Mesenchymal stem cell (in vitro differentiated cells and primary cell): ENCODE measurements around the gene THTPA.

Source experiments
- DNase-seq: peaks from one replicate; pipeline ENCODE4 v3.0.0-alpha.2; 2013
- H2AFZ ChIP-seq: one replicate; pipeline ENCODE4 v1.6.1; 2013; ENCODE audit warnings: low read depth, mild to moderate bottlenecking, control low read depth, inconsistent platforms, low read length, moderate library complexity
- H2AK5ac ChIP-seq: 2 replicates; pipeline ENCODE4 v1.6.1; 2013; ENCODE audit warnings: low read length, moderate library complexity, mild to moderate bottlenecking, inconsistent platforms; ENCODE audit not compliant: severe bottlenecking
- H2BK120ac ChIP-seq: one replicate; pipeline ENCODE4 v1.6.1; 2013; ENCODE audit warnings: low read depth, mild to moderate bottlenecking, inconsistent platforms, low read length, moderate library complexity
- H2BK12ac ChIP-seq, 2 experiments: one replicate each; pipeline ENCODE4 v1.6.1; 2013; ENCODE audit warnings: inconsistent platforms in 2 of 2, low read length in 2 of 2, mild to moderate bottlenecking in 2 of 2, moderate library complexity in 2 of 2, control low read depth in 1 of 2
- H2BK15ac ChIP-seq: one replicate; pipeline ENCODE4 v1.6.1; 2013; ENCODE audit warnings: mild to moderate bottlenecking, low read depth, inconsistent platforms; ENCODE audit not compliant: poor library complexity, severe bottlenecking
- H2BK5ac ChIP-seq: 2 replicates; pipeline ENCODE4 v1.6.1; 2013; ENCODE audit warnings: low read depth, mild to moderate bottlenecking, low read length, control low read depth, inconsistent platforms; ENCODE audit not compliant: poor library complexity, severe bottlenecking
- H3K14ac ChIP-seq, 2 experiments: one replicate each; pipeline ENCODE4 v1.6.1; 2013; ENCODE audit warnings: inconsistent platforms in 2 of 2, low read length in 2 of 2, control low read depth in 1 of 2, mild to moderate bottlenecking in 1 of 2, moderate library complexity in 1 of 2
- H3K18ac ChIP-seq, 2 experiments: one replicate each; pipeline ENCODE4 v1.6.1; 2013; ENCODE audit warnings: inconsistent platforms in 2 of 2, low read length in 2 of 2, control low read depth in 1 of 2, low read depth in 1 of 2, mild to moderate bottlenecking in 1 of 2
- H3K23ac ChIP-seq, 2 experiments: one replicate each; pipeline ENCODE4 v1.6.1; 2013; ENCODE audit warnings: inconsistent platforms in 2 of 2, low read length in 2 of 2, mild to moderate bottlenecking in 2 of 2, moderate library complexity in 2 of 2, control low read depth in 1 of 2
- H3K27ac ChIP-seq: 2 replicates; pipeline ENCODE4 v1.5.1; 2013; ENCODE audit warnings: mild to moderate bottlenecking, moderate library complexity, low read length, control low read depth, inconsistent platforms; ENCODE audit not compliant: poor library complexity, severe bottlenecking
- H3K27me3 ChIP-seq, 2 experiments: 2 replicates each; pipeline versions ENCODE4 v1.6.1 to v1.7.0; 2013; ENCODE audit warnings: low read length in 2 of 2, mild to moderate bottlenecking in 2 of 2, moderate library complexity in 2 of 2, control low read depth in 1 of 2, inconsistent platforms in 1 of 2; ENCODE audit not compliant: control insufficient read depth in 1 of 2, insufficient read depth in 1 of 2
- H3K36me3 ChIP-seq, 2 experiments: 2 replicates each; pipeline versions ENCODE4 v1.6.1 to v1.7.0; 2013; ENCODE audit warnings: low read length in 2 of 2, control low read depth in 1 of 2, inconsistent platforms in 1 of 2, low read depth in 1 of 2, mild to moderate bottlenecking in 1 of 2; ENCODE audit not compliant: insufficient read depth in 2 of 2, control insufficient read depth in 1 of 2
- H3K4ac ChIP-seq, 2 experiments: one replicate each; pipeline ENCODE4 v1.6.1; 2013; ENCODE audit warnings: inconsistent platforms in 2 of 2, low read length in 2 of 2, mild to moderate bottlenecking in 2 of 2, moderate library complexity in 2 of 2, control low read depth in 1 of 2, low read depth in 1 of 2
- H3K4me1 ChIP-seq: 2 replicates; pipeline ENCODE4 v1.6.1; 2013; ENCODE audit warnings: low read depth, low read length, control low read depth; ENCODE audit not compliant: control insufficient read depth, insufficient read depth
- H3K4me2 ChIP-seq: 2 replicates; pipeline ENCODE4 v1.6.1; 2013; ENCODE audit warnings: low read length, mild to moderate bottlenecking, inconsistent platforms; ENCODE audit not compliant: poor library complexity, severe bottlenecking
- H3K4me3 ChIP-seq, 2 experiments: 2 replicates each; pipeline versions ENCODE4 v1.5.1 to v1.7.0; 2013; ENCODE audit warnings: low read length in 2 of 2, mild to moderate bottlenecking in 2 of 2, control low read depth in 1 of 2, low read depth in 1 of 2; ENCODE audit not compliant: insufficient read depth in 1 of 2
- H3K79me1 ChIP-seq: replicated peaks from 2 replicates; pipeline ENCODE4 v1.6.1; 2013; ENCODE audit warnings: mild to moderate bottlenecking, control low read depth, low read length, inconsistent platforms; ENCODE audit not compliant: poor library complexity, severe bottlenecking
- H3K9ac ChIP-seq: 2 replicates; pipeline ENCODE4 v1.7.0; 2013; ENCODE audit warnings: mild to moderate bottlenecking, low read length, moderate library complexity
- H3K9me3 ChIP-seq: 2 replicates; pipeline ENCODE4 v1.7.0; 2013; ENCODE audit warnings: mild to moderate bottlenecking, low read length; ENCODE audit not compliant: control insufficient read depth
- H4K8ac ChIP-seq: one replicate; pipeline ENCODE4 v1.6.1; 2013; ENCODE audit warnings: inconsistent platforms, mild to moderate bottlenecking, low read length, moderate library complexity
- H4K91ac ChIP-seq: one replicate; pipeline ENCODE4 v1.6.1; 2013; ENCODE audit warnings: mild to moderate bottlenecking, low read length, inconsistent platforms
- WGBS: methylation state at CpG from one replicate; pipeline ENCODE4 v1.1.7; 2013; ENCODE audit warnings: mixed read lengths; 5-methylcytosine and 5-hydroxymethylcytosine counted together

THTPA gene

DNA sequence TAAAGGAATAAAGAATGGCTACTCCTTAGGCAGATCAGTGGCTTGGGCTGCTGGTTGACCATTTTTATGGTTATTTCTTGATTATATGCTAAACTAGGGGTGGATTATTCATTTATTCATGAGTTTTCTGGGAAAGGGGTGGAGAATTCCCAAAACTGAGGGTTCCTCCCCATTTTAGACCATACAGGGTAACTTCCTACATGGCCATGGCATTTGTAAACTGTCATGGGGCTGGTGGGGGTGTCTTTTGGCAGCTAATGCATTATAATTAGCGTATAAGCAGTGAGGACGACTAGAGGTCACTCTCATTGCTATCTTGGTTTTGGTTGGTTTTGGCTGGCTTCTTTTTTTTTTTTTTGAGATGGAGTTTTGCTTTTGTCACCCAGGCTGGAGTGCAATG lies 48.1 kb downstream of the THTPA start:
- H3K9me3 ChIP-seq = peaks cover 3% of the 10 kb centered on the region

DNA sequence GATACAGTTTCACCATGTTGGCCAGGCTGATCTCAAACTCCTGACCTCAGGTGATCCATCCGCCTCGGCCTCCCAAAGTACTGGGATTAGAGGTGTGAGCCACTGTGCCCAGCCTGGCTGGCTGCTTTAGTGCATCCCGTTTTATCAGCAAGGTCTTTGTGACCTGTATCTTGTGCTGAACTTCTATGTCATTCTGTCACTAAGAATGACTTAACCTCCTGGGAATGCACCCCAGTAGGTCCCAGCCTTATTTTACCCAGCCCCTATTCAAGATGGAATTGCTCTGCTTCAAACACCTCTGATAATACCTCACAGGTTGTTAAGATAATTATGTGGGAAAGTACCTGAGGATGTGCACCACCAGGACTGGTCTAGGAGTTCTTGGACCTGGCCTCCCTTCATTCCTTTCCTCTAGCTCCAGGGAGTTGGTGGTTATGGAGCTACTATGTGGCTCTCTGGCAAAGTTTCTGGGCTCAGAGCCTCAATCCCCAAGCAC lies 48.7 kb downstream of the THTPA start:
- no peak overlapping the region for H3K27ac ChIP-seq
- H2BK120ac ChIP-seq = no peak overlapping the region
- H2BK5ac ChIP-seq = no peak overlapping the region
- no peak overlapping the region for H3K23ac ChIP-seq
- H2BK12ac ChIP-seq = no peak overlapping the region
- no peaks in the 10 kb centered on the region for H3K36me3 ChIP-seq
- no peaks in the 10 kb centered on the region for H3K79me1 ChIP-seq
- no peak overlapping the region for H2AFZ ChIP-seq
- no peak overlapping the region for H3K4me2 ChIP-seq
- no peak overlapping the region for H4K8ac ChIP-seq
- no peak overlapping the region for H3K4ac ChIP-seq
- H3K14ac ChIP-seq = no peak overlapping the region
- no peak overlapping the region for H4K91ac ChIP-seq
- no peaks in the 10 kb centered on the region for H3K9me3 ChIP-seq
- no peak overlapping the region for H2AK5ac ChIP-seq
- H3K27me3 ChIP-seq = peaks cover 16 to 40% of the 10 kb centered on the region in 2 experiments
- H3K9ac ChIP-seq = no peak overlapping the region
- DNase-seq = no peak
- no peak overlapping the region for H2BK15ac ChIP-seq
- no peak overlapping the region for H3K18ac ChIP-seq
- no peak overlapping the region for H3K4me3 ChIP-seq
- 94% methylated on average over 3 of the region's 3 CpGs for WGBS
- no peaks in the 10 kb centered on the region for H3K4me1 ChIP-seq

More for the DNA sequence above, 48.1 kb downstream of the THTPA start:
- Histone ChIP-seq H2BK12ac (no peak overlapping the region), H3K9ac (no peak overlapping the region), H3K36me3 (no peaks in the 10 kb centered on the region), H3K79me1 (no peaks in the 10 kb centered on the region), H3K14ac (no peak overlapping the region), H3K4me3 (no peak overlapping the region), H3K27ac (no peak overlapping the region), H3K4ac (no peak overlapping the region), H3K4me2 (no peak overlapping the region), H2AK5ac (no peak overlapping the region), H2AFZ (no peak overlapping the region), H3K4me1 (no peaks in the 10 kb centered on the region), H2BK5ac (no peak overlapping the region), H3K27me3 (peaks cover 16 to 38% of the 10 kb centered on the region in 2 experiments), H4K8ac (no peak overlapping the region), H2BK15ac (no peak overlapping the region), H4K91ac (no peak overlapping the region), H3K23ac (no peak overlapping the region), H2BK120ac (no peak overlapping the region), H3K18ac (no peak overlapping the region)
- WGBS = 64% methylated on average over 2 of the region's 2 CpGs
- DNase-seq = no peak

DNA sequence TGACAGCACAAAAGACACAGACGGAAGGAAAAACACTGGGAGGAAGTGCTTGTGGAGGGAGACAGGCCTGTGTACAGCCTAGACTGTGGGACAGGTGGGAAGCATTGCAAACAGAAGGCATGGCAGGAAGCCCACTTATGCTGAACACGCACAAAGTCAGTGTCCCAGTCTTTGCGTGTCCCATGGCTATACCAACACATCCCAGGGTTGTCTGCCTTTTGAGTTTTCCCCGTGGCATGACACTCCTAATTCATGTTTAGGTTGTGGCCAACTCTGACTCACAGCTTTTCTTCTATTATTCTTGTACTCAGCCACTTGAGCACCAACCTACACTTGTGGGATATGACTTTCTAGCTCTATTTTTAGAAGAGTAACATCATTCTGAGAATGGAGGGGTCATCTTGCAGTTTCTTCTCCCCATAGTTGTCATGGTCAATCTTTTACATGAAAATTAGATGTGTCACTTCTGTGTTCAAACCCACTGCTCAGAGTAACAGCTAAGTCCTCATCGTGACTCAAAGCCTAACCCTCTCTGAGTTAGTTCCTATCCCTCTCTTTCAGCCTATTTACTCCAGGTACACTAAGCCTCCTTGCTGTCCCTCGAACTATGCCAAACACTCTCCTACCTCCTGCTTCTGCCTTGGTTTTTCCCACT lies 50.0 kb downstream of the THTPA start:
- Histone ChIP-seq H3K36me3 (no peaks in the 10 kb centered on the region), H3K9ac (no peak overlapping the region), H3K4ac (no peak overlapping the region), H3K18ac (no peak overlapping the region), H3K4me3 (no peak overlapping the region), H2AK5ac (no peak overlapping the region), H3K4me2 (no peak overlapping the region), H3K79me1 (no peaks in the 10 kb centered on the region), H2BK15ac (no peak overlapping the region), H2BK12ac (no peak overlapping the region), H4K91ac (no peak overlapping the region), H3K27me3 (peaks cover 24 to 49% of the 10 kb centered on the region in 2 experiments), H3K9me3 (no peaks in the 10 kb centered on the region), H2BK120ac (no peak overlapping the region), H3K14ac (no peak overlapping the region), H3K4me1 (no peaks in the 10 kb centered on the region), H2BK5ac (no peak overlapping the region), H4K8ac (no peak overlapping the region), H2AFZ (no peak overlapping the region), H3K23ac (no peak overlapping the region), H3K27ac (no peak overlapping the region)
- peak; percentile 4 for DNase-seq
- WGBS = 55% methylated on average over 6 of the region's 6 CpGs

GRCh38 chr14:23608454-23608853 lies 52.4 kb downstream of the THTPA start:
- H2BK5ac ChIP-seq = no peak overlapping the region
- no peak overlapping the region for H3K18ac ChIP-seq
- no peaks in the 10 kb centered on the region for H3K79me1 ChIP-seq
- H4K91ac ChIP-seq = no peak overlapping the region
- H3K23ac ChIP-seq = no peak overlapping the region
- H3K4me2 ChIP-seq = no peak overlapping the region
- H3K36me3 ChIP-seq = no peaks in the 10 kb centered on the region
- H2AFZ ChIP-seq = no peak overlapping the region
- no peaks in the 10 kb centered on the region for H3K9me3 ChIP-seq
- no peak overlapping the region for H3K4ac ChIP-seq
- no peak overlapping the region for H3K4me3 ChIP-seq
- H3K27me3 ChIP-seq = peaks cover 26 to 60% of the 10 kb centered on the region in 2 experiments
- H3K4me1 ChIP-seq = no peaks in the 10 kb centered on the region
- no peak overlapping the region for H2BK12ac ChIP-seq
- DNase-seq = no peak
- no peak overlapping the region for H3K9ac ChIP-seq
- 0% methylated on average over 1 of the region's 1 CpG for WGBS
- H4K8ac ChIP-seq = no peak overlapping the region
- no peak overlapping the region for H3K27ac ChIP-seq
- H2BK15ac ChIP-seq = no peak overlapping the region
- no peak overlapping the region for H2BK120ac ChIP-seq
- H3K14ac ChIP-seq = no peak overlapping the region
- H2AK5ac ChIP-seq = no peak overlapping the region
